Endodermal cell (in vitro differentiated cells): Measurements from ENCODE around the gene SLCO6A1. TPM values are rescaled to one million over a fixed set of nuclear protein-coding genes. Genes with fewer than 3 reads are reported as not detected.

ENCODE experiments used
- DNase-seq: peaks from one replicate; pipeline ENCODE4 v3.0.0-alpha.2; 2017
- H3K27ac ChIP-seq: 2 replicates; pipeline ENCODE4 v1.5.1; 2013; ENCODE audit warnings: mild to moderate bottlenecking, low read depth, low read length, moderate library complexity
- H3K27me3 ChIP-seq: 2 replicates; pipeline ENCODE4 v1.6.1; 2013; ENCODE audit warnings: mild to moderate bottlenecking, low read length, moderate library complexity; ENCODE audit not compliant: insufficient read depth, control insufficient read depth, poor library complexity, severe bottlenecking
- H3K36me3 ChIP-seq: 2 replicates; pipeline ENCODE4 v1.7.0; 2013; ENCODE audit warnings: mild to moderate bottlenecking, low read length, moderate library complexity; ENCODE audit not compliant: control insufficient read depth, insufficient read depth
- H3K4me1 ChIP-seq: one replicate; pipeline ENCODE4 v1.7.0; 2013; ENCODE audit warnings: low read length; ENCODE audit not compliant: control insufficient read depth, insufficient read depth
- H3K4me3 ChIP-seq: 2 replicates; pipeline ENCODE4 v1.5.1; 2013; ENCODE audit warnings: mild to moderate bottlenecking, low read length, moderate library complexity
- H3K9ac ChIP-seq: 2 replicates; pipeline ENCODE4 v1.6.1; 2013; ENCODE audit warnings: mild to moderate bottlenecking, low read length, moderate library complexity; ENCODE audit not compliant: poor library complexity, severe bottlenecking; ENCODE audit errors: extremely low read depth
- H3K9me3 ChIP-seq: 2 replicates; pipeline ENCODE4 v1.6.1; 2013; ENCODE audit warnings: mild to moderate bottlenecking, low read length, moderate library complexity; ENCODE audit not compliant: control insufficient read depth
- H3K27ac Mint-ChIP-seq: 2 replicates; pipeline ENCODE4 v1.8.0; 2020; ENCODE audit warnings: mixed read lengths
- H3K27me3 Mint-ChIP-seq: 2 replicates; pipeline ENCODE4 v1.8.0; 2021; ENCODE audit warnings: mild to moderate bottlenecking, mixed read lengths; ENCODE audit not compliant: insufficient read depth
- H3K36me3 Mint-ChIP-seq: 2 replicates; pipeline ENCODE4 v1.8.0; 2020; ENCODE audit warnings: low read depth, mixed read lengths
- H3K4me1 Mint-ChIP-seq: 2 replicates; pipeline ENCODE4 v1.8.0; 2020; ENCODE audit warnings: mixed read lengths
- H3K4me3 Mint-ChIP-seq: 2 replicates; pipeline ENCODE4 v1.8.0; 2020; ENCODE audit warnings: mild to moderate bottlenecking, moderate library complexity, mixed read lengths
- H3K9me3 Mint-ChIP-seq: 2 replicates; pipeline ENCODE4 v1.8.0; 2020; ENCODE audit warnings: mild to moderate bottlenecking, mixed read lengths
- CTCF ChIP-seq: fragments of 200-600 bp; sonication (generic); conservative IDR thresholded peaks from 2 replicates; pipeline ENCODE4 v1.5.0; 2021; ENCODE audit warnings: antibody characterized with exemption, mild to moderate bottlenecking
- WGBS, 2 experiments: methylation state at CpG; one replicate each; pipeline versions ENCODE4 v1.1.5 to v1.1.7; 2013; ENCODE audit warnings: missing lambda C conversion rate in 2 of 2, mixed read lengths in 1 of 2; ENCODE audit not compliant: insufficient coverage in 1 of 2, insufficient read length in 1 of 2; 5-methylcytosine and 5-hydroxymethylcytosine counted together
- total RNA-seq, 2 donors: library from RNA; stranded (reverse); fragmentation: NEBNext Ultra II Directional in 1 of 2; extraction: Animal tissue kit (Norgen Biotek cat#: 25700) in 1 of 2; gene quantifications; 2 replicates in 1 of 2; 3 replicates in 1 of 2; pipeline ENCODE4 v1.2.1, GENCODE V29; 2021

SLCO6A1 gene
- total RNA-seq, 2 donors from 2014 or later: 0.71 to 3.1 TPM

- 91 to 100% methylated on average over 1 of the region's 1 CpG for WGBS, 2 experiments
- Mint-ChIP-seq H3K9me3 (no peaks in the 10 kb centered on the region), H3K36me3 (no peaks in the 10 kb centered on the region), H3K27ac (no peak overlapping the region), H3K4me3 (no peak overlapping the region), H3K27me3 (no peaks in the 10 kb centered on the region), H3K4me1 (no peaks in the 10 kb centered on the region)
- no peaks in the 10 kb centered on the region for H3K27me3 ChIP-seq
- DNase-seq: no peak
- no peak overlapping the region for H3K4me3 ChIP-seq
- H3K4me1 ChIP-seq: no peaks in the 10 kb centered on the region
- no peak overlapping the region for H3K27ac ChIP-seq
- H3K36me3 ChIP-seq: no peaks in the 10 kb centered on the region
- H3K9me3 ChIP-seq: no peaks in the 10 kb centered on the region
- TF ChIP-seq CTCF: no peak
- no peak overlapping the region for H3K9ac ChIP-seq
Observed at GRCh38 chr5:102418531-102418930, 80.3 kb downstream of the SLCO6A1 start.

DNA sequence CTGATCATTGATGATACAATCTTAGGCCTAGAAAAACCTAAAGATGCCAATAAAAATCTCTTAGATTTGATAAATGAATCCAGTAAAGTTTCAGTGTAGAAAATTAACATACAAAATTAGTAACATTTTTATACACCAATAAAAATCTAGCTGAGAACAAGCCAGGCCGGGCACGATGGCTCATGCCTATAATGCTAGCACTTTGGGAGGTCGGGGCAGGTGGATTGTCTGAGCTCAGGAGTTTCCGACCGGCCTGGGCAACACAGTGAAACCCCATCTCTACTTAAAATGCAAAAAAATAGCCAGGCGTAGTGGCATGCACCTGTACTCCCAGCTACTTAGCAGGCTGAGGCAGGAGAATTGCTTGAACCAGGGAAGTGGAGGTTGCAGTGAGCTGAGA lies 84.4 kb downstream of the SLCO6A1 start:
- H3K9me3 Mint-ChIP-seq: no peaks in the 10 kb centered on the region
- Histone ChIP-seq H3K4me1 (no peaks in the 10 kb centered on the region), H3K4me3 (no peak overlapping the region), H3K9me3 (no peaks in the 10 kb centered on the region), H3K27me3 (no peaks in the 10 kb centered on the region), H3K36me3 (no peaks in the 10 kb centered on the region), H3K27ac (no peak overlapping the region), H3K9ac (no peak overlapping the region)
- WGBS, 2 experiments: 89 to 100% methylated on average over 1 to 6 of the region's 6 CpGs
- no peak for DNase-seq
- H3K4me3 Mint-ChIP-seq: no peak overlapping the region
- TF ChIP-seq CTCF: no peak
- no peaks in the 10 kb centered on the region for H3K27me3 Mint-ChIP-seq
- H3K27ac Mint-ChIP-seq: no peak overlapping the region
- no peaks in the 10 kb centered on the region for H3K4me1 Mint-ChIP-seq
- no peaks in the 10 kb centered on the region for H3K36me3 Mint-ChIP-seq

- no peaks in the 10 kb centered on the region for H3K4me1 ChIP-seq
- Mint-ChIP-seq H3K27me3 (no peaks in the 10 kb centered on the region), H3K9me3 (peaks cover 4% of the 10 kb centered on the region), H3K4me3 (no peak overlapping the region), H3K27ac (no peak overlapping the region), H3K36me3 (no peaks in the 10 kb centered on the region), H3K4me1 (no peaks in the 10 kb centered on the region)
- no peak overlapping the region for H3K27ac ChIP-seq
- no peaks in the 10 kb centered on the region for H3K36me3 ChIP-seq
- DNase-seq: peak; percentile 62
- H3K9ac ChIP-seq: no peak overlapping the region
- no peaks in the 10 kb centered on the region for H3K27me3 ChIP-seq
- no peaks in the 10 kb centered on the region for H3K9me3 ChIP-seq
- no peak for TF ChIP-seq CTCF
- 58% methylated on average over 1 of the region's 2 CpGs; no CpG with 5 or more reads in 1 of the 2 experiments for WGBS, 2 experiments
- H3K4me3 ChIP-seq: no peak overlapping the region
Observed at GRCh38 chr5:102388235-102388634, 110.6 kb downstream of the SLCO6A1 start.
